ENCODE measurements around the gene BRME1. TPM values are rescaled to one million over a fixed set of nuclear protein-coding genes. Genes with fewer than 3 reads are reported as not detected.

BRME1 gene
- total RNA-seq, 1 experiment from 2014 or later, result 6.7 TPM

DNA sequence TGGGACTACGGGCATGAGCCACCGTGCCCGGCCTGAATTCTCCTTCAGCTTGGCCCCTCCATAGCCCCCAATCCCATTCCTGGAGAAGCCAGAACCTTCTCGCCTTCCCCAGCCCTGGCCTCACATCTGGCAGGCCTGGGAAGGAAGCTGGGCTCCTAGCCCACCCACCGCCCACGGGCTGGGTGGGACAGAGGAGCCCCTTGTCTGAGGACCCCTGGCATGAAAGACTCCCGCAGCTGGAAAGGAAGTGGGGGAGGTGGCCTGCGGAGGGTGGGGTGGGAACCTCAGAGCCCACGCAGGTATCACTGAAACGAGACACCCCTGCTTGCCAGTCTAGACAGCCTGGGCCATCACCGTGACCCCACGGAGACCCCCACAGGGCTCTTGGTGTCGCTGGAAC lies 36.6 kb downstream of the BRME1 start:
- H3K9ac ChIP-seq (ENCODE audit: extremely low read depth, insufficient read length, low read length), result no peak overlapping the region
- H3K18ac ChIP-seq (ENCODE audit: insufficient read length, low read depth, low read length), result no peak overlapping the region
- no peak overlapping the region for H3T11ph ChIP-seq (ENCODE audit: low read length)
- TF ChIP-seq, protein P1, sequence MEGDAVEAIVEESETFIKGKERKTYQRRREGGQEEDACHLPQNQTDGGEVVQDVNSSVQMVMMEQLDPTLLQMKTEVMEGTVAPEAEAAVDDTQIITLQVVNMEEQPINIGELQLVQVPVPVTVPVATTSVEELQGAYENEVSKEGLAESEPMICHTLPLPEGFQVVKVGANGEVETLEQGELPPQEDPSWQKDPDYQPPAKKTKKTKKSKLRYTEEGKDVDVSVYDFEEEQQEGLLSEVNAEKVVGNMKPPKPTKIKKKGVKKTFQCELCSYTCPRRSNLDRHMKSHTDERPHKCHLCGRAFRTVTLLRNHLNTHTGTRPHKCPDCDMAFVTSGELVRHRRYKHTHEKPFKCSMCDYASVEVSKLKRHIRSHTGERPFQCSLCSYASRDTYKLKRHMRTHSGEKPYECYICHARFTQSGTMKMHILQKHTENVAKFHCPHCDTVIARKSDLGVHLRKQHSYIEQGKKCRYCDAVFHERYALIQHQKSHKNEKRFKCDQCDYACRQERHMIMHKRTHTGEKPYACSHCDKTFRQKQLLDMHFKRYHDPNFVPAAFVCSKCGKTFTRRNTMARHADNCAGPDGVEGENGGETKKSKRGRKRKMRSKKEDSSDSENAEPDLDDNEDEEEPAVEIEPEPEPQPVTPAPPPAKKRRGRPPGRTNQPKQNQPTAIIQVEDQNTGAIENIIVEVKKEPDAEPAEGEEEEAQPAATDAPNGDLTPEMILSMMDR (conservative IDR thresholded peaks at IDR 0.05), result no peak
- H2BK20ac ChIP-seq (ENCODE audit: low read depth, low read length, poor library complexity, severe bottlenecking), result no peak overlapping the region
- H3K27ac ChIP-seq (ENCODE audit: insufficient read length, low read depth, low read length), result no peak overlapping the region
- no peaks in the 10 kb centered on the region for H4K20me1 ChIP-seq (ENCODE audit: control insufficient read depth, insufficient read depth, insufficient read length)
- H3K27me3 ChIP-seq (ENCODE audit: insufficient read depth, low read length), result peaks cover 47% of the 10 kb centered on the region; the same call in 1 of the 2 replicates
- no peaks in the 10 kb centered on the region for H3K9me3 ChIP-seq (ENCODE audit: control insufficient read depth, low read depth, low read length)
- WGBS (ENCODE audit: extremely low coverage, insufficient read length, low lambda C conversion rate), result no CpG with 5 or more reads among the region's 13 CpGs
- no peak overlapping the region for H4K91ac ChIP-seq (ENCODE audit: insufficient read length, low read depth, low read length)
- H2AK5ac ChIP-seq (ENCODE audit: insufficient read length, low read length), result no peak overlapping the region
- H3K4me1 ChIP-seq (ENCODE audit: insufficient read depth, low read length), result no peaks in the 10 kb centered on the region
- Mint-ChIP-seq H3K36me3 (ENCODE audit: insufficient read depth in 1 of 3, low read depth in 3 of 3) (no peaks in the 10 kb centered on the region; a peak in 2 of 7 replicates), H3K27me3 (ENCODE audit: low read depth) (peaks cover 90% of the 10 kb centered on the region), H3K27ac (no peak overlapping the region), H3K9me3 (no peaks in the 10 kb centered on the region), H3K4me3 (no peak overlapping the region), H3K4me1 (peaks cover 9 to 13% of the 10 kb centered on the region in 2 experiments)
- no peaks in the 10 kb centered on the region for H3K79me1 ChIP-seq (ENCODE audit: insufficient read depth, low read depth, low read length, poor library complexity, severe bottlenecking)
- H3K4me2 ChIP-seq (ENCODE audit: insufficient read depth, insufficient read length, low read length), result no peak overlapping the region
- no peak overlapping the region for H3K56ac ChIP-seq (ENCODE audit: insufficient read length, low read depth, low read length)
- peaks cover 3% of the 10 kb centered on the region for H3K23me2 ChIP-seq (ENCODE audit: insufficient read length, low read depth, low read length, poor library complexity, severe bottlenecking)
- H4K8ac ChIP-seq (replicated peaks; ENCODE audit: insufficient read length, low read depth, low read length), result no peak overlapping the region
- H3K4ac ChIP-seq (ENCODE audit: low read depth, low read length), result no peak overlapping the region
- H2BK5ac ChIP-seq (ENCODE audit: insufficient read length, low read length), result no peak overlapping the region
- H2AFZ ChIP-seq (ENCODE audit: low read length), result no peak overlapping the region
- H3K14ac ChIP-seq (ENCODE audit: insufficient read depth, low read length), result no peak overlapping the region
- no peak overlapping the region for H3K23ac ChIP-seq (ENCODE audit: insufficient read length, low read depth, low read length)
- no peak overlapping the region for H2BK120ac ChIP-seq (ENCODE audit: low read depth, low read length, poor library complexity, severe bottlenecking)
- no peak for DNase-seq
- H3K79me2 ChIP-seq (ENCODE audit: insufficient read depth, low read length), result no peaks in the 10 kb centered on the region
- H2BK15ac ChIP-seq (ENCODE audit: low read depth, low read length), result no peak overlapping the region
- H2BK12ac ChIP-seq (ENCODE audit: insufficient read length, low read depth, low read length), result no peak overlapping the region
- no peak overlapping the region for H4K5ac ChIP-seq (ENCODE audit: insufficient read length, low read depth, low read length)
